Measurements from ENCODE around the gene LRRC39. TPM values are rescaled to one million over a fixed set of nuclear protein-coding genes. Genes with fewer than 3 reads are reported as not detected.

Gene LRRC39
- total and polyA plus RNA-seq, 7 experiments from 2014 or later = 0.53 to 1.9 (median 1.1) TPM; not detected in 2

DNA sequence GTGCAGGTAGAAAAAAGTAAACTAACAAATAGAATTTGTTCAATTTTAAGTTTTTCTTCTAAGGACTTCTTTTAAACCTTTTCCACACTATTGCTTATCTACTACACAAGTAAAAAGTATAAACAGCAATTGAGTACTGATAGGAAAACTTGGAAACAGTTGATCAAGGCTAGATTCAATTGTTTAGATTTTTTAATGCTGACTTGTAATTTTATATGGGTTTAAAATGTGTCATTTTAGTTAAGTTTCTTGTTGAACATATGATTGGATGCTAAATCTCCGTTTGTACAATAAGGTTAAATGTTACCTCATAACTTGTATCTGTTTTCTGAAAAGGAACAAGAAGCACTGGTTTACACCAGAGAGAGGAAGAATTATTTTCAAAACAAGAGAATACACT, 50.8 kb downstream of the LRRC39 start:
- intact Hi-C loops (cut with micrococcal nuclease) = no loop called here
- DNase-seq (no peak), ATAC-seq (no peak)
- no peak overlapping the region for H3K4me3 Mint-ChIP-seq
- no peak overlapping the region for H3K27ac ChIP-seq (ENCODE audit: low read depth, low read length)
- H3K4me1 ChIP-seq (ENCODE audit: control insufficient read depth in 2 of 2, insufficient read depth in 2 of 2, low read length in 2 of 2) = peaks cover 9% of the 10 kb centered on the region in 2 donors
- no peak overlapping the region for H3K27ac Mint-ChIP-seq
- H3K9me3 ChIP-seq (ENCODE audit: control insufficient read depth in 2 of 3, low read length in 3 of 3) = no peaks in the 10 kb centered on the region
- POLR2A ChIA-PET = interaction anchor here (0.6 kb wide), 1 partner anchor 99 kb away, joined by 4 read pairs; no protein-coding TSS in a partner anchor
- CTCF ChIA-PET = no interaction called here
- no peaks in the 10 kb centered on the region for H3K27me3 Mint-ChIP-seq
- H3K36me3 ChIP-seq (ENCODE audit: control insufficient read depth in 2 of 3, insufficient read depth in 3 of 3, low read length in 3 of 3) = no peaks in the 10 kb centered on the region
- H3K9me3 Mint-ChIP-seq = no peaks in the 10 kb centered on the region
- peaks cover 0 to 7% (median 3%) of the 10 kb centered on the region in 5 donors for H3K36me3 Mint-ChIP-seq
- no peak overlapping the region for H3K4me3 ChIP-seq (ENCODE audit: low read length)
- peaks cover 0 to 27% (median 9%) of the 10 kb centered on the region in 7 donors for H3K4me1 Mint-ChIP-seq
- no peaks in the 10 kb centered on the region for H3K27me3 ChIP-seq (ENCODE audit: control insufficient read depth in 2 of 2, insufficient read depth in 2 of 2, low read length in 2 of 2)

DNA sequence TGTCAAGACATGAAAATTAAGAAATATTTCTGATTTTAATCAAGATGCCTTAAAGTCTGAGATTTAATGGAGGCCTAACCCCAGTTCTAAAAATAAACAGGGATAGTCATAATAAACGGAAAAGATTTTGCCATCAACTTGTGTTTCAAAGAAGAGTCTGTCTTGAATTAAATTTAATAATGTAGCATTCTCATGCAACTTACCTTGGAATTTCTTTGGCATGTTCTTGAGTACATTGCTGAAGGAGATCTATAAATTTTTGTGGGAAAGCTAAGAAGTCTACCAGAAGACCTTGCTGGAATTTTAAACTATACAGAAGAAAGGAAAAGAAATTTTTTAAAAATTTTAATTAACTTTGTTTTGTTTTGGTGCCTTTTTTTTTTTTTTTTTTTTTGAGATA, 55.9 kb downstream of the LRRC39 start:
- DNase-seq (no peak), ATAC-seq (no peak)
- H3K9me3 ChIP-seq (ENCODE audit: control insufficient read depth in 2 of 3, low read length in 3 of 3) = no peaks in the 10 kb centered on the region
- no peaks in the 10 kb centered on the region for H3K4me1 ChIP-seq (ENCODE audit: control insufficient read depth in 2 of 2, insufficient read depth in 2 of 2, low read length in 2 of 2)
- H3K4me3 ChIP-seq (ENCODE audit: low read length) = no peak overlapping the region
- CTCF ChIA-PET = no interaction called here
- H3K4me3 Mint-ChIP-seq = no peak overlapping the region
- no peaks in the 10 kb centered on the region for H3K9me3 Mint-ChIP-seq
- POLR2A ChIA-PET = no interaction called here
- no peaks in the 10 kb centered on the region for H3K4me1 Mint-ChIP-seq
- H3K27me3 Mint-ChIP-seq = no peaks in the 10 kb centered on the region
- peaks cover 7 to 15% (median 10%) of the 10 kb centered on the region in 5 donors for H3K36me3 Mint-ChIP-seq
- no peak overlapping the region for H3K27ac ChIP-seq (ENCODE audit: low read depth, low read length)
- no peaks in the 10 kb centered on the region for H3K27me3 ChIP-seq (ENCODE audit: control insufficient read depth in 2 of 2, insufficient read depth in 2 of 2, low read length in 2 of 2)
- intact Hi-C loops (cut with micrococcal nuclease) = no loop called here
- peaks cover 0 to 3% (median 0%) of the 10 kb centered on the region in 3 experiments for H3K36me3 ChIP-seq (ENCODE audit: control insufficient read depth in 2 of 3, insufficient read depth in 3 of 3, low read length in 3 of 3)
- no peak overlapping the region for H3K27ac Mint-ChIP-seq

GRCh38 chr1:100115524-100115923, 62.5 kb downstream of the LRRC39 start:
- no peaks in the 10 kb centered on the region for H3K9me3 Mint-ChIP-seq
- POLR2A ChIA-PET = no interaction called here

GRCh38 chr1:100109554-100110066, 68.4 kb downstream of the LRRC39 start:
- H3K9me3 Mint-ChIP-seq = no peaks in the 10 kb centered on the region

More at GRCh38 chr1:100115524-100115923, 62.5 kb downstream of the LRRC39 start:
- H3K9me3 ChIP-seq (ENCODE audit: control insufficient read depth in 2 of 3, low read length in 3 of 3) = no peaks in the 10 kb centered on the region
- H3K27ac ChIP-seq (ENCODE audit: low read depth, low read length) = no peak overlapping the region
- ATAC-seq (no peak), DNase-seq (no peak)
- intact Hi-C loops (cut with micrococcal nuclease) = no loop called here
- H3K27me3 ChIP-seq (ENCODE audit: control insufficient read depth in 2 of 2, insufficient read depth in 2 of 2, low read length in 2 of 2) = no peaks in the 10 kb centered on the region
- Mint-ChIP-seq H3K36me3 (peaks cover 7 to 27% (median 15%) of the 10 kb centered on the region in 5 donors), H3K27ac (no peak overlapping the region), H3K27me3 (no peaks in the 10 kb centered on the region), H3K4me1 (peaks cover 0 to under 1% (median 0%) of the 10 kb centered on the region in 7 donors), H3K4me3 (no peak overlapping the region)
- CTCF ChIA-PET = no interaction called here
- H3K36me3 ChIP-seq (ENCODE audit: control insufficient read depth in 2 of 3, insufficient read depth in 3 of 3, low read length in 3 of 3) = peaks cover 0 to 3% (median 0%) of the 10 kb centered on the region in 3 experiments
- no peaks in the 10 kb centered on the region for H3K4me1 ChIP-seq (ENCODE audit: control insufficient read depth in 2 of 2, insufficient read depth in 2 of 2, low read length in 2 of 2)
- H3K4me3 ChIP-seq (ENCODE audit: low read length) = no peak overlapping the region

DNA sequence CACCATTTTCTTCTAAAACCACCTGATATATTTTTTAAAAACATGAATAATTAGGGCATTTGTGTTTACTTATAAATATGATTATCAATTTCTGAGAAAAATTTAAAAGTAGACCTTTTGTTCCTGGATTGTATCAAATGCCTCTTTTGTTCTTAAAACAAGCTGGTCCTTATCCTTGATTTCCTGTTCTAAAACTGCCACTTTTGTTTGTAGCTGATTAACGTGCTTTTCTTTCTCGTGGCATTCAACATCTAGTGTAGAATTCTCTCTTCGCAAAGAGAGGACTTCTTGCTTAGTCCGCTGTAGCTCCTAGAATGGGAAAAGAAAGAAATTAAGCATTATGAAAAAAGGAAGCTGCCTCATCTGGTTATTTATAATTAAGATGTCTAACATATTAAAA, 70.4 kb downstream of the LRRC39 start:
- intact Hi-C loops (cut with micrococcal nuclease) = no loop called here
- Mint-ChIP-seq H3K4me3 (no peak overlapping the region), H3K27me3 (no peaks in the 10 kb centered on the region), H3K9me3 (no peaks in the 10 kb centered on the region), H3K36me3 (peaks cover 0 to 29% (median 9%) of the 10 kb centered on the region in 5 donors), H3K27ac (no peak overlapping the region), H3K4me1 (peaks cover 0 to 8% (median 4%) of the 10 kb centered on the region in 7 donors)
- Histone ChIP-seq H3K27me3 (ENCODE audit: control insufficient read depth in 2 of 2, insufficient read depth in 2 of 2, low read length in 2 of 2) (no peaks in the 10 kb centered on the region), H3K27ac (ENCODE audit: low read depth, low read length) (no peak overlapping the region), H3K9me3 (ENCODE audit: control insufficient read depth in 2 of 3, low read length in 3 of 3) (no peaks in the 10 kb centered on the region), H3K36me3 (ENCODE audit: control insufficient read depth in 2 of 3, insufficient read depth in 3 of 3, low read length in 3 of 3) (peaks cover 0 to 23% (median 6%) of the 10 kb centered on the region in 3 experiments), H3K4me3 (ENCODE audit: low read length) (no peak overlapping the region), H3K4me1 (ENCODE audit: control insufficient read depth in 2 of 2, insufficient read depth in 2 of 2, low read length in 2 of 2) (no peaks in the 10 kb centered on the region)
- no peak for DNase-seq
- ATAC-seq = no peak
- CTCF ChIA-PET = interaction anchor here (0.7 kb wide), 1 partner anchor 457 kb away, joined by 3 read pairs; no protein-coding TSS in a partner anchor
- POLR2A ChIA-PET = no interaction called here

More at GRCh38 chr1:100109554-100110066, 68.4 kb downstream of the LRRC39 start:
- Mint-ChIP-seq H3K27me3 (no peaks in the 10 kb centered on the region), H3K4me1 (peaks cover 0 to 8% (median 4%) of the 10 kb centered on the region in 7 donors), H3K4me3 (no peak overlapping the region), H3K36me3 (peaks cover 0 to 29% (median 11%) of the 10 kb centered on the region in 5 donors), H3K27ac (no peak overlapping the region)
- ATAC-seq (no peak), DNase-seq (no peak)
- no peaks in the 10 kb centered on the region for H3K9me3 ChIP-seq (ENCODE audit: control insufficient read depth in 2 of 3, low read length in 3 of 3)
- no peaks in the 10 kb centered on the region for H3K27me3 ChIP-seq (ENCODE audit: control insufficient read depth in 2 of 2, insufficient read depth in 2 of 2, low read length in 2 of 2)
- peaks cover 0 to 9% (median 0%) of the 10 kb centered on the region in 3 experiments for H3K36me3 ChIP-seq (ENCODE audit: control insufficient read depth in 2 of 3, insufficient read depth in 3 of 3, low read length in 3 of 3)
- no peak overlapping the region for H3K4me3 ChIP-seq (ENCODE audit: low read length)
- no peak overlapping the region for H3K27ac ChIP-seq (ENCODE audit: low read depth, low read length)
- intact Hi-C loops (cut with micrococcal nuclease) = no loop called here
- H3K4me1 ChIP-seq (ENCODE audit: control insufficient read depth in 2 of 2, insufficient read depth in 2 of 2, low read length in 2 of 2) = no peaks in the 10 kb centered on the region
- CTCF ChIA-PET = no interaction called here
- POLR2A ChIA-PET = no interaction called here

DNA sequence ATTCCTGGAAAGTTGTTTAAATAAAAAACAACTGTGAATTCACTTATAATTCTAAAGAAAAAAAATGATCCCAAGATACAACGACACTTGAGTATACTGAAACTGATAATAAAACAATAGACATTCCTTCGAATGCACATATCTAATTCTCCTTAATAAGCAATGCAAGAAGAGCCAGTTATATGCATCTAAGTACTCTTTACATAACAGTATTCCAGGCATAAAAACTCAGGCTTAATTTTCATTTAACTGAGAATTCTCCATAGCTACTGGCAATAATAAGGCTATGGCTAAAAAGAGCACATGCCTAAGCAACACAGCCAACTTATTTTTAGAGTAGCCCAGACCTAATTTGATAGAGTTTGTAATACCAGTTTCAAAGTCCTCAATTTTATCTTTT, 76.5 kb downstream of the LRRC39 start:
- no peak overlapping the region for H3K27ac ChIP-seq (ENCODE audit: low read depth, low read length)
- intact Hi-C loops (cut with micrococcal nuclease) = no loop called here
- ATAC-seq = no peak
- no peaks in the 10 kb centered on the region for H3K9me3 ChIP-seq (ENCODE audit: control insufficient read depth in 2 of 3, low read length in 3 of 3)
- POLR2A ChIA-PET = no interaction called here
- Mint-ChIP-seq H3K9me3 (no peaks in the 10 kb centered on the region), H3K27ac (no peak overlapping the region), H3K36me3 (peaks cover 0 to 43% (median 22%) of the 10 kb centered on the region in 5 donors), H3K4me3 (no peak overlapping the region), H3K27me3 (no peaks in the 10 kb centered on the region), H3K4me1 (no peaks in the 10 kb centered on the region)
- H3K27me3 ChIP-seq (ENCODE audit: control insufficient read depth in 2 of 2, insufficient read depth in 2 of 2, low read length in 2 of 2) = no peaks in the 10 kb centered on the region
- CTCF ChIA-PET = interaction anchor here (0.6 kb wide), 1 partner anchor 1256 kb away, joined by 3 read pairs; no protein-coding TSS in a partner anchor
- DNase-seq = no peak
- no peak overlapping the region for H3K4me3 ChIP-seq (ENCODE audit: low read length)
- peaks cover 0 to 36% (median 6%) of the 10 kb centered on the region in 3 experiments for H3K36me3 ChIP-seq (ENCODE audit: control insufficient read depth in 2 of 3, insufficient read depth in 3 of 3, low read length in 3 of 3)
- no peaks in the 10 kb centered on the region for H3K4me1 ChIP-seq (ENCODE audit: control insufficient read depth in 2 of 2, insufficient read depth in 2 of 2, low read length in 2 of 2)

DNA sequence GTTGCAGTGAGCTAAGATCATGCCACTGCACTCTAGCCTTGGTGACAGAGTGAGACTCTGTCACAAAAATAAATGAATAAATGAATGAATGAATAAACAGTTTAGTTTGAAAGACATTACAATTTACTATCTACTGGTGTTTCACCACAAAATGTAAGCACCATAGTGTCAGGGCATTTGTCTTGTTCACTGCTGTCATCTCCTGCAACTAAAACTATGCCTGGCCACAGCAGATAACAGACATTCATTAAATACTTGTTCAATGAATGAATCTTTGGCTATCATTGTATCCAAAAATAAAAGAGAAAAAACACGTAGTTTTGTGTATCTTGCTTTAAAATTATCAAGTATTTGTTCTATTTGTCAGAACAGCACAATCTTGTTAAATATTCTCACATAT, 77.9 kb downstream of the LRRC39 start:
- H3K4me1 ChIP-seq (ENCODE audit: control insufficient read depth in 2 of 2, insufficient read depth in 2 of 2, low read length in 2 of 2) = no peaks in the 10 kb centered on the region
- no peak for ATAC-seq
- no peak overlapping the region for H3K27ac ChIP-seq (ENCODE audit: low read depth, low read length)
- no peaks in the 10 kb centered on the region for H3K27me3 ChIP-seq (ENCODE audit: control insufficient read depth in 2 of 2, insufficient read depth in 2 of 2, low read length in 2 of 2)
- no peak overlapping the region for H3K4me3 ChIP-seq (ENCODE audit: low read length)
- Mint-ChIP-seq H3K4me3 (no peak overlapping the region), H3K9me3 (no peaks in the 10 kb centered on the region), H3K36me3 (peaks cover 8 to 46% (median 25%) of the 10 kb centered on the region in 5 donors), H3K27me3 (no peaks in the 10 kb centered on the region), H3K4me1 (no peaks in the 10 kb centered on the region), H3K27ac (no peak overlapping the region)
- ChIA-PET CTCF (no interaction called here), POLR2A (no interaction called here)
- no peak for DNase-seq
- H3K9me3 ChIP-seq (ENCODE audit: control insufficient read depth in 2 of 3, low read length in 3 of 3) = no peaks in the 10 kb centered on the region
- peaks cover 0 to 29% (median 6%) of the 10 kb centered on the region in 3 experiments for H3K36me3 ChIP-seq (ENCODE audit: control insufficient read depth in 2 of 3, insufficient read depth in 3 of 3, low read length in 3 of 3)
- intact Hi-C loops (cut with micrococcal nuclease) = no loop called here
